ENCODE measurements around the gene KLHDC7A. TPM values are rescaled to one million over a fixed set of nuclear protein-coding genes. Genes with fewer than 3 reads are reported as not detected.

KLHDC7A gene
- total and polyA plus RNA-seq, 10 of the 15 experiments (the other 5 are each of a cell fraction or from before 2014, with no cell fraction given) = not detected

GRCh38 chr1:18463984-18464664, 16.6 kb upstream of the KLHDC7A start:
- Histone ChIP-seq H3K27me3 (replicated peaks in 1 of 2; ENCODE audit: control insufficient read depth in 2 of 2, insufficient read depth in 2 of 2, low read length in 1 of 2) (no peaks in the 10 kb centered on the region), H3K9me3 (replicated peaks; ENCODE audit: control insufficient read depth, insufficient read depth, low read length) (no peaks in the 10 kb centered on the region), H3K27ac (ENCODE audit: control insufficient read depth, insufficient read depth) (no peak overlapping the region), H3K9ac (ENCODE audit: control insufficient read depth, insufficient read depth, low read length) (no peak overlapping the region), H4K20me1 (ENCODE audit: control insufficient read depth, insufficient read depth) (no peaks in the 10 kb centered on the region), H3K4me2 (ENCODE audit: control insufficient read depth, insufficient read depth) (no peak overlapping the region), H3K79me2 (ENCODE audit: control insufficient read depth, insufficient read depth, low read length) (no peaks in the 10 kb centered on the region), H3K4me3 (no peak overlapping the region), H3K4me1 (ENCODE audit: control insufficient read depth, insufficient read depth, low read length) (no peaks in the 10 kb centered on the region), H3K36me3 (ENCODE audit: control insufficient read depth in 2 of 2, insufficient read depth in 2 of 2, low read length in 1 of 2) (no peaks in the 10 kb centered on the region), H2AFZ (ENCODE audit: control insufficient read depth, low read depth, low read length) (no peak overlapping the region)
- in situ Hi-C loops (cut with MboI) = no loop called here
- ChIA-PET POLR2A (no interaction called here), CTCF (no interaction called here), SMC1A (ENCODE audit: uncharacterized antibody, unreplicated experiment) (no interaction called here), RAD21 (ENCODE audit: unreplicated experiment) (no interaction called here)
- ATAC-seq (no peak), FAIRE-seq (no peak), DNase-seq (ENCODE audit: low read depth, low spot score) (no peak)
- no peak for TF ChIP-seq MYB (IDR thresholded peaks at IDR 0.05; ENCODE audit: borderline replicate concordance, low read depth, low read length)
- TF ChIP-seq NR2F1 (conservative IDR thresholded peaks at IDR 0.05) = no peak
- TF ChIP-seq, protein P1, sequence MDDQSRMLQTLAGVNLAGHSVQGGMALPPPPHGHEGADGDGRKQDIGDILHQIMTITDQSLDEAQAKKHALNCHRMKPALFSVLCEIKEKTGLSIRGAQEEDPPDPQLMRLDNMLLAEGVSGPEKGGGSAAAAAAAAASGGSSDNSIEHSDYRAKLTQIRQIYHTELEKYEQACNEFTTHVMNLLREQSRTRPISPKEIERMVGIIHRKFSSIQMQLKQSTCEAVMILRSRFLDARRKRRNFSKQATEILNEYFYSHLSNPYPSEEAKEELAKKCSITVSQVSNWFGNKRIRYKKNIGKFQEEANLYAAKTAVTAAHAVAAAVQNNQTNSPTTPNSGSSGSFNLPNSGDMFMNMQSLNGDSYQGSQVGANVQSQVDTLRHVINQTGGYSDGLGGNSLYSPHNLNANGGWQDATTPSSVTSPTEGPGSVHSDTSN (IDR thresholded peaks at IDR 0.05; ENCODE audit: insufficient replicate concordance, low read depth, low read length) = no peak
- TF ChIP-seq TCF3 (IDR thresholded peaks at IDR 0.05; ENCODE audit: borderline replicate concordance, insufficient read depth, low read depth, low read length) = no peak
- no peak for TF ChIP-seq IRF4 (IDR thresholded peaks at IDR 0.05; ENCODE audit: low read depth, low read length)
- no peak for TF ChIP-seq NBN (IDR thresholded peaks at IDR 0.05)
- TF ChIP-seq, protein P2, sequence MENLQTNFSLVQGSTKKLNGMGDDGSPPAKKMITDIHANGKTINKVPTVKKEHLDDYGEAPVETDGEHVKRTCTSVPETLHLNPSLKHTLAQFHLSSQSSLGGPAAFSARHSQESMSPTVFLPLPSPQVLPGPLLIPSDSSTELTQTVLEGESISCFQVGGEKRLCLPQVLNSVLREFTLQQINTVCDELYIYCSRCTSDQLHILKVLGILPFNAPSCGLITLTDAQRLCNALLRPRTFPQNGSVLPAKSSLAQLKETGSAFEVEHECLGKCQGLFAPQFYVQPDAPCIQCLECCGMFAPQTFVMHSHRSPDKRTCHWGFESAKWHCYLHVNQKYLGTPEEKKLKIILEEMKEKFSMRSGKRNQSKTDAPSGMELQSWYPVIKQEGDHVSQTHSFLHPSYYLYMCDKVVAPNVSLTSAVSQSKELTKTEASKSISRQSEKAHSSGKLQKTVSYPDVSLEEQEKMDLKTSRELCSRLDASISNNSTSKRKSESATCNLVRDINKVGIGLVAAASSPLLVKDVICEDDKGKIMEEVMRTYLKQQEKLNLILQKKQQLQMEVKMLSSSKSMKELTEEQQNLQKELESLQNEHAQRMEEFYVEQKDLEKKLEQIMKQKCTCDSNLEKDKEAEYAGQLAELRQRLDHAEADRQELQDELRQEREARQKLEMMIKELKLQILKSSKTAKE (IDR thresholded peaks at IDR 0.05; ENCODE audit: low read depth, poor library complexity, severe bottlenecking) = no peak
- TF ChIP-seq CREB1 (IDR thresholded peaks at IDR 0.05; ENCODE audit: low read depth) = no peak
- no peak for TF ChIP-seq PML (IDR thresholded peaks at IDR 0.05; ENCODE audit: low read length)
- intact Hi-C loops (cut with micrococcal nuclease; ENCODE audit: unreplicated experiment) = no loop called here
- WGBS (ENCODE audit: insufficient coverage, insufficient replicate concordance, low lambda C conversion rate, missing lambda C conversion rate) = 38% methylated on average over 6 of the region's 6 CpGs
- no TSS peak for BruUV-seq (replicated peaks)

Data from GM12878 (cell line).